Measurements from ENCODE around the gene FAAH.

Gene FAAH

GRCh38 chr1:46407636-46408035 lies 13.5 kb downstream of the FAAH start:
- Histone ChIP-seq H3K27me3 (ENCODE audit: insufficient read depth, poor library complexity, severe bottlenecking) (no peaks in the 10 kb centered on the region), H3K27ac (replicated peaks) (no peak overlapping the region), H3K4me3 (replicated peaks; ENCODE audit: insufficient read depth, low read length) (no peak overlapping the region)
- TF ChIP-seq CTCF (IDR thresholded peaks at IDR 0.05; ENCODE audit: insufficient read depth, low read length) (no peak), POLR2AphosphoS5 (IDR thresholded peaks at IDR 0.05; ENCODE audit: low read depth) (no peak)
- DNase-seq (ENCODE audit: low read depth in 1 of 2, low spot score in 1 of 2), result no peak

GRCh38 chr1:46408356-46409062 lies 14.4 kb downstream of the FAAH start:
- Histone ChIP-seq H3K4me3 (replicated peaks; ENCODE audit: insufficient read depth, low read length) (no peak overlapping the region), H3K27ac (replicated peaks) (no peak overlapping the region), H3K27me3 (ENCODE audit: insufficient read depth, poor library complexity, severe bottlenecking) (no peaks in the 10 kb centered on the region)
- no peak for DNase-seq (ENCODE audit: low read depth in 1 of 2, low spot score in 1 of 2)
- no peak for TF ChIP-seq GABPA (IDR thresholded peaks at IDR 0.05; ENCODE audit: low read depth)
- TF ChIP-seq POLR2AphosphoS5 (IDR thresholded peaks at IDR 0.05; ENCODE audit: low read depth), result no peak
- no peak for TF ChIP-seq REST (IDR thresholded peaks at IDR 0.05; ENCODE audit: insufficient replicate concordance, low read depth)
- no peak for TF ChIP-seq SPI1 (IDR thresholded peaks at IDR 0.05; ENCODE audit: borderline replicate concordance, low read depth)
- TF ChIP-seq CTCF (IDR thresholded peaks at IDR 0.05; ENCODE audit: insufficient read depth, low read length), result no peak

GRCh38 chr1:46409063-46409372 lies 14.9 kb downstream of the FAAH start:
- H3K27ac ChIP-seq (replicated peaks), result no peak overlapping the region
- H3K4me3 ChIP-seq (replicated peaks; ENCODE audit: insufficient read depth, low read length), result no peak overlapping the region
- H3K27me3 ChIP-seq (ENCODE audit: insufficient read depth, poor library complexity, severe bottlenecking), result no peaks in the 10 kb centered on the region
- DNase-seq (ENCODE audit: low read depth in 1 of 2, low spot score in 1 of 2), result no peak
- TF ChIP-seq SPI1 (IDR thresholded peaks at IDR 0.05; ENCODE audit: borderline replicate concordance, low read depth) (no peak), CTCF (IDR thresholded peaks at IDR 0.05; ENCODE audit: insufficient read depth, low read length) (no peak), POLR2AphosphoS5 (IDR thresholded peaks at IDR 0.05; ENCODE audit: low read depth) (no peak), REST (IDR thresholded peaks at IDR 0.05; ENCODE audit: insufficient replicate concordance, low read depth) (no peak), GABPA (IDR thresholded peaks at IDR 0.05; ENCODE audit: low read depth) (no peak)

Measured in HL-60 (cell line).